GM21528 (cell line): ENCODE results near the gene ALKBH8.
"Not testable (repeated sequence)": the region's sequence is repeated elsewhere in the genome, so short reads cannot be mapped to it uniquely, and the experiment has no call there.

Experiments
- ATAC-seq: cut with Tn5 transposase; IDR thresholded peaks from one replicate; pipeline ENCODE4 v1.9.1; 2021; ENCODE audit warnings: mild to moderate bottlenecking, moderate library complexity; ENCODE audit not compliant: unreplicated experiment, low FRiP score

ALKBH8 gene

DNA sequence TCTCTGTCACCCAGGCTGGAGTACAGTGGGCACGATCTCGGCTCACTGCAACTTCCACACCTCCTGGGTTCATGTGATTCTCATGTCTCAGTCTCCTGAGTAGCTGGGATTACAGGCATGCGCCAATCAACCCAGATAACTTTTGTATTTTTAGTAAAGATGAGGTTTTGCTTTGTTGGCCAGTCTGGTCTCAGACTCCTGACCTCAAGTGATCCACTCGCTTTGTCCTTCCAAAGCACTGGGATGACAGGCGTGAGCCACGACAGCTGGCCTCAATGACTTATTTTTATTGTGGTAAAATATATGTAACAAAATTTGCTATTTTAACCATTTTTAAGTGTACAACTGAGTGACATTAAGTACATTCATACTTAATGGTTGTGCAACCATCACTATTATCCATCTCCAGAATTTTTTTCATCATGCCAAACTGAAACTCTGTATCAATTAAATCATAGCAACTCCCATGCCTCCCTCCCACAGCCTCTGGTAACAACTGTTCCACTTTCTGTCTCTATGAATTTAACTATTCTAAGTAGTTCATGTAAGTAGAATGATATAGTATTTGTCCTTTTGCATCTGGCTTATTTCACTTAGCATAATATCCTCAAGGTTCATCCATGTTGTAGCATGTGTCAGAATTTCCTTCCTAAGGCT, 57.2 kb downstream of the ALKBH8 start:
- ATAC-seq: no peak

DNA sequence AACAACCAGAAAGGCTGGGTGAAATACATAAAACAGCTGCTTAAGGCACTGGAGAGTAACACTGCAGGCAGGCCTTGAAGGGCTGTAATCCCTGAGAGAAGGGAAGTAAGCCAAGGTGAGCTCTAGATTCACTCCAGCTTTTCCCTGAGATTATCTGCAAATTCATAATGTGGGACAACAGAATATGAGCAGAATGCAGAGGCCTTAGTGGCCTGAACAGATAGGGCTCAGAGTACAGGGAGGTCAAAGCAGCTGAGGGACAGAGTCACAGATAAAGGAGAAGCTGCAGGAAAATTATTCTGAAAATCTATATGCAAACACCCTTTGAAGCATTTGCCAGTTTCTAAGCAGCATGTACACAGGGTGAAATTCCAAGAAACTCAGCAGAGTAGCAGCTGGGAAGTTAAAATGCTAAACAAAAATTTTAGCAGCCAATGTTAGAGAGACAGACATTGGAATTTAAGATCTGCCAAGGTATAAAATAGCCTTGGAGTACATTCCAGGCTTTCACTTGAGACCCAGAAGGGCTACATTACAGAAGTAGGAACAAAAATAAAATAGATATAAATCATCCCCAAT, 59.8 kb downstream of the ALKBH8 start:
- ATAC-seq: no peak

DNA sequence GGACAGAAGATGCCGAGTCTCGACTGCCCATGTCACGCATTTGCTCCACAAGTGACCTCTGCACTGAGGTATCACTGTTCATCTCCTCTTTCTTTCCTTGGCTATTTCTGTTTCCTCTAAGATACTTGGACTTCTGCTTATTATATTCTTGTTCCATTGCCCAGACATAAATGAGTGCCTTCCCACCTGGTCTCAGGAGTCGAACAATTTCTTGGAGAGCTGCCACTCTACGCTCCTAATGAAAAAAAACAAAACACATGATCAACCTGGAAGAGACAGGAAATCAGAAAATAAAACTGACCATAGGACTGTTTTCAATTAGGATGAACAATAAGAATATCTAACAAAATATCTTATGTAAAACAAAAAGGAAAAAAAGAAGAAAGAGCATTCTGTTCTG, 60.6 kb downstream of the ALKBH8 start:
- ATAC-seq: no peak

DNA sequence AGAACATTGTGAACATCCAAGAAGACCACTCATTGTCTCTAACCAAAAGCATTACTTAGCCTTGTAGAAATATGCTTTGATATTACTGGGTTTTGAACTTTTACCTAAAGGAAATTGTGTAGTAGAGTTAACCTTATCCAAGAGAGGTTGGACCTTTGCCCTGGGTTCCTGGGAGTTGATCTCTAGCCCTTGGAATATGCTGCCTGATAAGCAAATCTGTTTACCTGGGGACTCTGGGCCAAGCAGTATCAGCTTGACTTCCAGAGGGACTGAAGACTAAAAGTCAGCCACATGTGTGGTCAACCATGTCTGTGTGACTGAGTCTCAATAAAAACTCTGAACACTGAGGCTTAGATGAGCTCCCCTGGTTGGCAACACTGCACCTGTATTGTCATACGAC, 63.8 kb downstream of the ALKBH8 start:
- ATAC-seq: no peak

DNA sequence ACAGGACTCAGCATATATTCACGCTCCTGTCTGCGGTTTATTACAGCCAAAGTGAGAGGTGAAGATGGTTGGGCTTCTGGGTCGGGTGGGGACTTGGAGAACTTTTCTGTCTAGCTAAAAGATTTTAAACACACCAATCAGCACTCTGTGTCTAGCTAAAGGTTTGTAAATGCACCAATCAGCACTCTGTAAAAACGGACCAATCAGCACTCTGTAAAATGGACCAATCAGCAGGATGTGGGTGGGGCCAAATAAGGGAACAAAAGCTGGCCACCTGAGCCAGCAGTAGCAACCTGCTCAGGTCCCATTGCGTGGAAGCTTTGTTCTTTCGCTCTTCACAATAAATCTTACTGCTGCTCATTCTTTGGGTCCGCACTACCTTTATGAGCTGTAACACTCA, 68.2 kb downstream of the ALKBH8 start:
- not testable (repeated sequence) for ATAC-seq

DNA sequence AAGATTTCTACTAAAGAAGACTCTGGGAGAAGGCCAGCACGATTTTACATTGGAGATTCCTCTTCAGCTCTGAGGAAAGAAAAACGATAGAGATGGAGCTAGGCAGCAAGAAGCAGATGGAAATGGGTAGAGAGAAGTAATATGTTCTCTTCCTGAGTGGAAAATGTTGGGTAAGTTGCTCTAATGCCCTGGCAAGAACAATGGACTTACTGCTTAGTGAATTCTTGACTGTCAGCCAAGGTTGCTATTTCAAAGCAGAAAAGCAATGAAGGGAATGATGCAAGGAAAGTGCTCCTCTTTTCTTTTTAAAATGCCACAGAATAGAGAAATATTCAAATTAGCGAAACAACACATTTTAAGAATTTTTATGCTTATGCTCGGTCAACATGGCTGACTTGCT, 69.5 kb downstream of the ALKBH8 start:
- no peak for ATAC-seq

DNA sequence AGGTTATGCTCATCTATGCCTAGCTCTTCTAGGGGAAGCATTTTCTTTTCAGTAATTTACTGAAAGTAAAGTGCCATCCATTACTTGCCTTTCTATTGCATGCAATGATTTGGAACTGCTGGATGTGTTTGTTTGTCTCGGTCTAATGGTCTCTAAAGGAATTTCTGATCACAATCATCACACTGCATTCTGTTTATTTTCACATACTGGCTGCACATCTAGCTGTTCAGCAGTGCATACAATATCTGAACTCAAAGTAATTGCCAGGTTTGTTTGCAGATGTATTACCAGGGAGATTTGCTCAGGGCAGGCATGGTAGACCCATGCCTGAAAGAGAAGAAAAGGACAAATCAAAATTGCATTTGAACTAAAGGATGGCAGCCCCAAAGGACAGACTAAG, 71.5 kb downstream of the ALKBH8 start:
- no peak for ATAC-seq

DNA sequence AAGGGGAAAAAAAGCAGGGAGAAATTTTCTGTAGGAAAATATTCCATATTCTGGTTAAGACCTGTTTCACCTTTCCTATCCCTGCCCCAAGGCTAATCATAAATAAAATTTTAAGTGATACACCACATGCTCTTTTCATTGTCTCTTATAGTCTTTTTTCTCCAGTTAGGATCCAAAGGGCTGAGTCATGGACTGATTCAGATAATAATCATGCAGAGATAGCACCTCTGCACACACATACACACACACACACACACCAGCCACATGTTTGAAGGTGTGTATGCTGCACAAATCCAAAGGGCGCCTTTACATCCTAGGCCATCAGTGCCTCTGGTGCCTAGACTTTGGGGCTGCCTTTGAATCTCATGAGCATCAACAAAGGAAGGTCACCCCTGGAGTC, 72.4 kb downstream of the ALKBH8 start:
- ATAC-seq: no peak

DNA sequence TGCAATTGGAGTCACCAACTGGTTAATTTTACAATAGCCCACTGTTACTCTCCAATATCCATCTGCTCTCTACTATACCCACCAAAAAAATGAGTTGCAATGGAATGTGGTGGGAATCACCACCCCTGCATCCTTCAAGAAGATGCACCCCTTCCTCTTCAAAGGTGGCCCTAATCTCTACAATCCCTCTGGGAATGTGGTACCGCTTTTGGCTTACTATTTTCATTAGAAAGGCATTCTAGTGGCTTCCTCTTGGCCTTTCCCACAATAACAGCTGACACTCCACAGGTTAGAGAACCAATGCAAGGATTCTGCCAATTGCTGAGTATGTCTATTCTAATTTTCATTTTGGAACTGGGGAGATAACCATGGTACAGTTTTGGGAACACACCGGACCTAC, 74.7 kb downstream of the ALKBH8 start:
- no peak for ATAC-seq

DNA sequence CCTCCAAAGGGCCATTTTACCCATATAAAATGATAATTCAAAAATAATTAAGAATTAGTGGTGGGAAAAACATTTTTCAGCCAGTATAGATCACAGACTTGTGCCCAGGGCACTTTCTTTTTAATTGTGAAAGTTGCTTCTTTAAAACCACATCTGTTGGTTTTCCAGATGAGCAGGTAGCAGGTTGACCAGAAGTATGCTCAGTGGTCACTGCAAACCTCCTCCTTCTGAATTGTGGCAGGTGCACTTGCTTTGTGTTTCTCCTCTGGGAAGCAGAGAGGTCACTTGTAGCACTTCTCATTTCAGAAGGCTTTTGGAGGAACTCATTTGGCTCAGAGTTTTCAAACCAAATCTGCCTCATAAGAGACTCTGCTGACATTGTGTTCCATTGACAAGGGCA, 83.3 kb downstream of the ALKBH8 start:
- no peak for ATAC-seq

DNA sequence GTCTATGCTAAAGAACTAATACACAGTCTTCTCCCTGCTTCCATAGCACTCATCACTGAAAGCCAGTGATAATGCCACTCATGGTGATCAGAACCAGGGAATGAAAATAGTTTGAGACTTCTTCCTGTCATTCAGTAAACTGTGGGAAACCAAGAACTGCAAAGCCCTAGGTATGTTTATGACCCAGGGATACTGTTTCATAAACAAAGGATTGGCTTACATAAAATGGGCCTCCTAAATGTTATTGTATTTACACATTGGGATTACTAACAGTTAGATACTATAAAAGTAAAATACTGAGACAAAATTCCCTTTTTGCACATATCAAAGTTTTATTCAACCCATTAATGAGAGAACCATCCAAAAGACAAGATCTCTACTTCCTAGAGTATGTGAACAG, 86.6 kb downstream of the ALKBH8 start:
- ATAC-seq: no peak

DNA sequence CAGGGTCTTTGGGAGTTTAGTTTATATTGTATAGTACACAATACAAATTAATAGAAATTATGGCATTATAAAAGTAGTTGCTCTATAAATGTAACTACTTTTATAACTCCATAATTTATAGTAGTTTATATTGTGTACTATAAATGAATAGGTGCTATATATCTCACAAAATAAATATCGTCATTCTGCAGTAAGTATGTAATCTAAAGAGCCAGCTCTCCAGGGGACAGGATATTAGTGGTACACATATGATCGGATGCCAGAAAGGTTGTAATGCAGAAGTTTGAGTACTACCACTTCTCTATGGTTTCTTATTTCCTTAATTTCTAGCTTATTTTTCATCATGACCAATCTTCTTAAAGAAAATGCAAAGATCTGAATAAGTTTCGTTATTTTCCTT, 87.7 kb downstream of the ALKBH8 start:
- ATAC-seq: no peak

DNA sequence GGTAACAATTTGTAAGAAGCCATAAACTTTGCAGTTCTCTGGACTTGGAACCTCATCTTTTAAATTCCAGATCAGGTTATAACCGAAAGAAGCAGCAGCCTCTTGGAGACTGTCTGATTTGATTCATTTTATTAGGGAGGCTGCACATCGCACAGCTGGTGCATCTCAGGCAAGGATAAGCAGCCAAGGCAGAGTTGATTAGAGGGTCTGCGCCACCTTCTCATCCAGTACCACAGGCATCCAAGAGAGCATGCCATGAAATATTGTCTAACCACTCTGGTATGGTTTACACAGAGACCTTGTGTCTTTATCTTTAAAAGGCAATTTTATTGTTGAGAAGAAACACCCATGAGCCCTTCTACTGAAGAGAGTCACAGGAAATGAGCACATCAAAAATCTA, 91.7 kb downstream of the ALKBH8 start:
- no peak for ATAC-seq

DNA sequence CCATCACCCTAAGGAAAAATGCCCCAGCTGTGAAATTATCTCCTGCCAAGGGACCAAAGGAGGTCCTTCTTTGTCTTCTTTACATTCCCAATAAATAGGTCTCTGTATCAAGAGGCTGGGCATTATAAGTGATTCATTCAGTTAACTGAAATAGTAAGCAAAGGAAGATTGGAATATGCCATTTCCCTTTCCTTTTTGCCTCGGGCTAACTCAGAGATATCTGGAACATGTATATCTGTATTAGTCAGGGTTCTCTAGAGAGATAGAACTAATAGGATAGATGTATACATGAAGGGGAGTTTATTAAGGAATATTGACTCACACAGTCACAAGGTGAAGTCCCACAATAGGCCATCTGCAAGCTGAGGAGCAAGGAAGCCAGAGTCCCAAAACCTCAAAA, 92.6 kb downstream of the ALKBH8 start:
- ATAC-seq: no peak

DNA sequence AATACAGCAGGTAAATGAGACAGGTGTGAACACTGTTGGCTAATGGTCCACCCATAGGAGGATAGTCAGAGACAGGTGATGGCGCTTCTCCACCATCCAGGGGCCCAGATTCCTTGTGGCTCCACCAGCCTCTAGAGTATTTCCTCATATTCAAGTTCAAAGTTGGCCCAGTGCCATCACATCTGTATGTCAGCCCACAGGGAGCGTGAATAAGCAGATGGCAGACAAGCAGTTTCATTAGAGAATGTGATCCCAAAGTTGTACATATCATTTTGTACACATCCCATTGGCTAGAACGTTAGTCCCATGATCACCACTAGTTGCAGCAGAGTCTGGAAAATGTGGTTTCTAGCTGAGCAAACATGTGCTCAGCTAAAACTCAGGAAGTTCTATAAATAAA, 96.9 kb downstream of the ALKBH8 start:
- no peak for ATAC-seq

DNA sequence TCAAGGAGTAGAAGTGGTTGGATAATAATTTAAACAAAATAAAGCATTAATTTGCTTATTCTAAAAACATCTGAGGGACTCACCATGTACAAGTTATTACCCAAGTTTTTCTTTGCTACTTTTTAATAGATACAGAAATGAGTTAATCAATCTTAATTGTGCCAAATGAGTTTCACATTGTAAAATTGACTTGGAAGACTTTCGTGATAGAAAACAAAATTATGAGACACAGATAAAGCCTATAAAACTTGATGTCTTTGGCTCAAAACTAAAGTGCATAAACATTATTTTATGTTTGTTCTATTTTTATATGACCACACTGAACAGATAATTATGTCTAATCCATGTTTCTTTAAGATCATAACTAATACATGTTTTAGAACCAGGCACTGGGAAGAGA, 97.8 kb downstream of the ALKBH8 start:
- no peak for ATAC-seq

DNA sequence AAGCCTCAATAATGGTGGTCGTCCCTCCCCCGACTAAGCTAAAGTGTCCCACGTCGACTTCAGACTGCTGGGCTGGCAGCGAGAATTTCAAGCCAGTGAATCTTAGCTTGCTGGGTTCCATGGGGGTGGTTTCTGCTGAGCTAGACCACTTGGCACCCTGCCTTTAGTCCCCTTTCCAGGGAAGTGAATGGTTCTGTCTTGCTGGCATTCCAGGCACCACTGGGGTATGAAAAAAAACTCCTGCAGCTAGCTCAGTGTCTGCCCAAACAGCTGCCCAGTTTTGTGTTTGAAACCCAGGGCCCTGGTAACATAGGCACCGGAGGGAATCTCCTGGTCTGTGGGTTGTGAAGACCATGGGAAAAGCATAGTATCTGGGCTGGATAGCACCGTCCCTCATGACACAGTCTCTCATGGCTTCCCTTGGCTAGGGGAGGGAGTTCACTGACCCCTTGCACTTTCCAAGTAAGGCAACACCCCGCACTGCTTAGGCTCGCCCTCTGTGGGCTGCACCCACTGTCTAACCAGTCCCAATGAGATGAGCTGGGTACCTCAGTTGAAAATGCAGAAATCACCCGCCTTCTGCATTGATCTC, 99.2 kb downstream of the ALKBH8 start:
- not testable (repeated sequence) for ATAC-seq

DNA sequence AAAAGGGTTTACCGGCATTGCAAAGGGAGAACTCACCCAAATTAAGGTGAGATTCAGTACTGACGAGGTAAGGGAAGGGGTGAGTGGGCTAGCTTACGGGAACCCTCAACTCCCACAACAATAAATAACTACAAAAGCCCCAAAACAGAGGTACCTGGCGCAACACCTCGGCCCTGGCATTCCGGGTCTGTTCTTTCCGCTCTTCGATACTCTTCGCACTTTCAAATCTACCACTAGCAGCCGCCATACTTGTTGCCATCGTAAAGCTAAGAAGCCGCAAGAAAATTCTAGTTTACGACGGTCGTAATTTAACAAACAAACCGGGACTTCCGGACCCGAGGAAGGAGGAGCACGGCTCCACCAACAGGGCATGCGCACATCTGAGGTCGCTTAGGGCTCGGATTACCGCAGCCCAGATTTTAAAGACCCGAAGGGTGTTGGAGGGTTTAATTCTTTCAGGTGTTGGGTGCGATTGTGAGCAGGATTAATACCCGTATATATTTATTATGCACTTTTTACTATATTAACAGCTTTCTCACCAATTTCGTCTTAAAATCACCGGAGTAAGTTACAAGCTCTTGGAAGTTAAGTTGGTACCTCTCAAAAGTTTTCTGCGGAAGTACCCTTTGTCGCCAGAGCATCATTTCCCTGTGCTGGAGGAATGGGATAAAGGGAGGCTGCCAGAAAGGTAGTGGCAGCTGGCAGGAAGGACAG, 107.8 kb downstream of the ALKBH8 start, which contains the start of gene CWF19L2:
Gene CWF19L2 (minus strand): TSS at position 268 of the 714 bp plus-strand sequence. CDS start 9 bp downstream, at position 259.
- peak; percentile 97 for ATAC-seq

DNA sequence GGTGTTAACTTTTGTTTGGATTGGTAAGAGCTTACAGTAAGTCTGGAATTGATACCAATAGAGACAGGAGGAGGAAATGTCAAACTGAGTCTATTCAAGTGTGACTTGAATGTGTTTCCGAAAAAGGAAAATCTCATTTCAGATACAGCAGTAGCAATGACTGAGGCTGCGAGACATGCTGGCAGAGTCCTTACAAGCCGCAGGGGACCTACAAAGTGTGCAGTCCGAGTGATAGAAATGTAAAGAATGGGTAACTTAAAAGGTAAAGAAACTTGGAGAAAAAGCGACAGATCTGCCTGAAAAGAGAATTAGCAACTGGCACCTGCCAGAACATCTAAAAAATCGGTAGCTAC, 108.4 kb downstream of the ALKBH8 start:
- ATAC-seq: peak; percentile 58

DNA sequence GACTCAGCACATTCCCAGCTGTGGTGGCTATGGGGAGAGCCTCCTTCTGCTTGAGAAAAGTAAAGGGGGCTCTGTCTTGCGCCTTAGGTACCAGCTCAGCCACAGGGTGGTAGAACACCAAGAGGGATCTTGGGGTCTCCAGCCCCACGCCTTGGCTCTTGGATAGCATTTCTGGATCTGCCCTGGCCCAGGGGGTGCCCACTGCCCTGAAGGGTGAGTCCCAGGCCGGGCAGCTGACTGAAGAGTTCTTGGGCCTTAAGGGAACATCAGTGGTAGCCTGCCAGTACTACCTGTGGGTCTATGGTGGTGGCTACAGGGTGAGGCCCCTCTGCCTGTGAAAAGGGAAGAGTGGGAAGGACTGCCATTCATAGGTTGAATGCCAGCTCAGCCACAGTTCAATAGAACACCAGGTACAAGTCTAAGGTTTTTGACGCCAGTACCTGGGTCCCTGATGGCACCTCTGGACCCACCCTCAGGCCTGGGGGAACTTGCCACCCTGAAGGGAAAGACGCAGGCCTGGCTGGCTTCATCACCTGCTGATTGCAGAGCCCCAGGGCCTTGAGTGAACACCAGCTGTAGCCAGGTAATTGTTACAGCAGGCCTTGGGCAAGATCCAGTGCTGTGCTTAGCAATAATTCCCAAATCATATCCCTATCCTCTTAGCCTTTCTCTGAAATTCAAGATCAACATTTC, 111.8 kb downstream of the ALKBH8 start:
- ATAC-seq: no peak
